HepG2 (cell line): ENCODE measurements around the gene SLC11A1. TPM values are rescaled to one million over a fixed set of nuclear protein-coding genes. Genes with fewer than 3 reads are reported as not detected.

ENCODE experiments used
- GPN1 ChIP-seq: sonication (generic); formaldehyde crosslinking; IDR thresholded peaks from 2 replicates; pipeline ENCODE4 v1.5.1; 2020; ENCODE audit warnings: missing genetic modification reagents, borderline replicate concordance
- NCOA5 ChIP-seq: sonication (generic); formaldehyde crosslinking; IDR thresholded peaks from 2 replicates; pipeline ENCODE4 v1.4.0; 2020; ENCODE audit warnings: missing genetic modification reagents
- NFYB ChIP-seq: sonication (generic); formaldehyde crosslinking; IDR thresholded peaks from 2 replicates; pipeline ENCODE4 v1.4.0; 2020; ENCODE audit warnings: missing genetic modification reagents
- NRL ChIP-seq: sonication (generic); formaldehyde crosslinking; IDR thresholded peaks from 2 replicates; pipeline ENCODE4 v1.5.0; 2020; ENCODE audit warnings: missing genetic modification reagents, mild to moderate bottlenecking, moderate library complexity, borderline replicate concordance
- SMAD3 ChIP-seq: sonication (generic); formaldehyde crosslinking; IDR thresholded peaks from 2 replicates; pipeline ENCODE4 v1.4.0; 2020; ENCODE audit warnings: missing genetic modification reagents
- ZBTB40 ChIP-seq, 2 experiments: fragments of 450-650 bp in 1 of 2; sonication (generic) in 1 of 2; formaldehyde crosslinking in 1 of 2; IDR thresholded peaks; 2 replicates each; pipeline versions ENCODE4 v1.6.1 to v1.8.0; 2016 to 2022; ENCODE audit warnings: antibody characterized with exemption in 1 of 2, mild to moderate bottlenecking in 1 of 2, missing genetic modification reagents in 1 of 2
- ZC3H4 ChIP-seq: sonication (generic); formaldehyde crosslinking; IDR thresholded peaks from 2 replicates; pipeline ENCODE4 v1.4.0; 2020; ENCODE audit warnings: missing genetic modification reagents, borderline replicate concordance
- ZNF17 ChIP-seq: sonication (generic); formaldehyde crosslinking; IDR thresholded peaks from 2 replicates; pipeline ENCODE4 v1.5.0; 2020; ENCODE audit warnings: mild to moderate bottlenecking, missing genetic modification reagents
- ZNF264 ChIP-seq: sonication (generic); formaldehyde crosslinking; IDR thresholded peaks from 2 replicates; pipeline ENCODE4 v1.4.0; 2020; ENCODE audit warnings: missing genetic modification reagents
- ZNF383 ChIP-seq: sonication (generic); formaldehyde crosslinking; IDR thresholded peaks from 2 replicates; pipeline ENCODE4 v1.4.0; 2020; ENCODE audit warnings: missing genetic modification reagents, mild to moderate bottlenecking, borderline replicate concordance
- ZNF563 ChIP-seq: sonication (generic); formaldehyde crosslinking; IDR thresholded peaks from 2 replicates; pipeline ENCODE4 v1.8.0; 2022; ENCODE audit warnings: mild to moderate bottlenecking, moderate library complexity, missing genetic modification reagents
- ZNF577 ChIP-seq: sonication (generic); formaldehyde crosslinking; IDR thresholded peaks from 2 replicates; pipeline ENCODE4 v1.4.0; 2020; ENCODE audit warnings: mild to moderate bottlenecking, low read depth, missing genetic modification reagents, borderline replicate concordance
- ZNF709 ChIP-seq: sonication (generic); formaldehyde crosslinking; IDR thresholded peaks from 2 replicates; pipeline ENCODE4 v1.5.0; 2020; ENCODE audit warnings: mild to moderate bottlenecking, missing genetic modification reagents
- polyA plus RNA-seq, 8 experiments: library from polyadenylated mRNA; depleted of rRNA in 3 of 8; stranded (reverse) in 7 of 8; unstranded in 1 of 8; fragments of >200 nt; fragmentation: Illumina TruSeq in 4 of 8; extraction: Trizol in 4 of 8; gene quantifications; 2 replicates each; pipeline versions ENCODE4 v1.2.1 to v1.2.3, GENCODE V29; 2011 to 2016; ENCODE audit warnings: low read depth in 4 of 8, missing spikeins in 1 of 8, mixed read lengths in 1 of 8; ENCODE audit not compliant: insufficient read depth in 1 of 8
- total RNA-seq, 5 experiments: library from RNA; depleted of rRNA; stranded (reverse); fragments of >200 nt; fragmentation: Illumina TruSeq; extraction: Trizol; gene quantifications; 2 replicates each; pipeline ENCODE4 v1.2.3, GENCODE V29; 2016; ENCODE audit warnings: low read depth in 1 of 5
- TF ChIP-seq, protein P1 (sequence below): sonication (generic); formaldehyde crosslinking; IDR thresholded peaks from 2 replicates; pipeline ENCODE4 v1.5.0; 2020; ENCODE audit warnings: missing genetic modification reagents, mild to moderate bottlenecking, borderline replicate concordance
- TF ChIP-seq, protein P2 (sequence below): sonication (generic); formaldehyde crosslinking; IDR thresholded peaks from 2 replicates; pipeline ENCODE4 v1.8.0; 2022; ENCODE audit warnings: mild to moderate bottlenecking, missing genetic modification reagents; ENCODE audit not compliant: insufficient replicate concordance

The SLC11A1 gene
- total and polyA plus RNA-seq, 2 of the 13 experiments (the other 11 are each of a cell fraction or from before 2014, with no cell fraction given) = 0.33 to 2.3 TPM

GRCh38 chr2:218398437-218399390 is 16.6 kb downstream of the SLC11A1 start (continued):
- TF ChIP-seq, protein P1, sequence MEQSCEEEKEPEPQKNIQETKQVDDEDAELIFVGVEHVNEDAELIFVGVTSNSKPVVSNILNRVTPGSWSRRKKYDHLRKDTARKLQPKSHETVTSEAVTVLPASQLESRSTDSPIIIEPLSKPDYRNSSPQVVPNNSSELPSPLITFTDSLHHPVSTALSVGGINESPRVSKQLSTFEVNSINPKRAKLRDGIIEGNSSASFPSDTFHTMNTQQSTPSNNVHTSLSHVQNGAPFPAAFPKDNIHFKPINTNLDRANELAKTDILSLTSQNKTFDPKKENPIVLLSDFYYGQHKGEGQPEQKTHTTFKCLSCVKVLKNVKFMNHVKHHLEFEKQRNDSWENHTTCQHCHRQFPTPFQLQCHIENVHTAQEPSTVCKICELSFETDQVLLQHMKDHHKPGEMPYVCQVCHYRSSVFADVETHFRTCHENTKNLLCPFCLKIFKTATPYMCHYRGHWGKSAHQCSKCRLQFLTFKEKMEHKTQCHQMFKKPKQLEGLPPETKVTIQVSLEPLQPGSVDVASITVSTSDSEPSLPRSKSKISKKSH = peak; percentile 67; the same call in 1 of the 2 replicates
- TF ChIP-seq ZC3H4 (CRISPR knock-in tag) (peak; percentile 89; the same call in 1 of the 2 replicates), SMAD3 (CRISPR knock-in tag) (0 out of 2 replicates have a peak, but pooled peaks have one; percentile 15), ZNF709 (CRISPR knock-in tag) (no peak), NRL (CRISPR knock-in tag) (peak; percentile 61; the same call in 1 of the 2 replicates), ZNF563 (CRISPR knock-in tag) (peak; percentile 41), ZBTB40 (IDR thresholded peaks at IDR 0.05) (no peak), ZBTB40 (CRISPR knock-in tag; IDR thresholded peaks at IDR 0.05) (peak; percentile 58), ZNF264 (peak; percentile 2; the same call in 1 of the 2 replicates), NFYB (CRISPR knock-in tag) (no peak), ZNF17 (CRISPR knock-in tag) (0 out of 2 replicates have a peak, but pooled peaks have one; percentile 36), GPN1 (CRISPR knock-in tag) (peak; percentile 59; the same call in 1 of the 2 replicates), NCOA5 (0 out of 2 replicates have a peak, but pooled peaks have one; percentile 38), ZNF383 (peak; percentile 21; the same call in 1 of the 2 replicates), ZNF577 (CRISPR knock-in tag) (0 out of 2 replicates have a peak, but pooled peaks have one; percentile 37)
- TF ChIP-seq, protein P2, sequence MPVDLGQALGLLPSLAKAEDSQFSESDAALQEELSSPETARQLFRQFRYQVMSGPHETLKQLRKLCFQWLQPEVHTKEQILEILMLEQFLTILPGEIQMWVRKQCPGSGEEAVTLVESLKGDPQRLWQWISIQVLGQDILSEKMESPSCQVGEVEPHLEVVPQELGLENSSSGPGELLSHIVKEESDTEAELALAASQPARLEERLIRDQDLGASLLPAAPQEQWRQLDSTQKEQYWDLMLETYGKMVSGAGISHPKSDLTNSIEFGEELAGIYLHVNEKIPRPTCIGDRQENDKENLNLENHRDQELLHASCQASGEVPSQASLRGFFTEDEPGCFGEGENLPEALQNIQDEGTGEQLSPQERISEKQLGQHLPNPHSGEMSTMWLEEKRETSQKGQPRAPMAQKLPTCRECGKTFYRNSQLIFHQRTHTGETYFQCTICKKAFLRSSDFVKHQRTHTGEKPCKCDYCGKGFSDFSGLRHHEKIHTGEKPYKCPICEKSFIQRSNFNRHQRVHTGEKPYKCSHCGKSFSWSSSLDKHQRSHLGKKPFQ (CRISPR knock-in tag) = peak; percentile 74
